SKM-1 (cell line): ENCODE measurements around the gene LSM10.

Experiments used
- DNase-seq: peaks from one replicate; lab custom pipeline; 2025; ENCODE audit not compliant: unreplicated experiment; lab: John Stamatoyannopoulos, UW

LSM10 gene

DNA sequence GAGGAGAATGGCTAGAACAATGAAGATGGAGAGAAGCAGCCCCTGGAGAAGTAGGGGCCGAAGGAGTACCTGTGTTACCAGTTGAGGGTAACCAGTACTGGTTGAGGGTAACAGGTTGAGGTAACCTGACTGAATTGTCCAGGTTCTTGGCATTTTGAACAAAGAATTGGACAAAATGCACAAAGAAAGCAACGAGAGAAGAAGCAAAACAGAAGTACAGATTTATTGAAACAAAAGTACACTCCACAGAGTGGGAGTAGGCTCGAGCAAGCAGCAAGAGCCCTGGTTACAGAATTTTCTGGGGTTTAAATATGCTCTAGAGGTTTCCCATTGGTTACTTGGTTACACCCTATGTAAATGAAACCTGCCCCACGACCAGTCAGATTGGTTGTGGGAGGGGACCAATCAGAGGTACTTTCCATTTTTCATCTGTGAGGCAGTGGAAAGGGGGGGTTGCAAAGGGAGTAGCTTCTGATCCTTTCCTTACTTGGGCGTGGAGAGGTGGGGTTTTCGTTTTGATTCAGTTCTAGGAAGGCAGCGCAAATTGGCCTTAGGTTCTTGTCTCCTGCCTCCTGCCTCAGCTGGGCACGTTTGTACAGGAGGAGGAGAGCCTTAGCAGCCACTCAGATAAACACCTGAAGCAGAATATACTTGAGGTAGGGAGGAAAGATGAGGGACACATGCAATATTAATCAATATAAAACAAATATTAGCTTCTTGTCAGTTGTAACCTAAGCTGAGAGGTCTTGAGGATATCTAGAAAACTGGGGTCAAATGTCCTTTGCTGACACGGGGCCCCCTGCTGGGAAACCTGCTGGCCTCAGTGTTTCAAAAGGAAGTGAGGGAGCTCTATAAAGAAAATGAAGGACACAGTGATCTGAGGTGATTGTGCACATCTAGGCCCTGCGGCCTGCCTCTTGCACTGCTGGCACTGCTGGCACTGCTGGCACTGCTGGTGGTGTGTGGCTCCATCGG lies 14.3 kb upstream of the LSM10 start:
- DNase-seq, result no peak

GRCh38 chr1:36408479-36408878 lies 10.8 kb upstream of the LSM10 start:
- DNase-seq, result no peak

- no peak for DNase-seq
Observed at GRCh38 chr1:36406440-36406839, 8.7 kb upstream of the LSM10 start.

GRCh38 chr1:36402504-36402890 lies 4.8 kb upstream of the LSM10 start:
- no peak for DNase-seq

DNA sequence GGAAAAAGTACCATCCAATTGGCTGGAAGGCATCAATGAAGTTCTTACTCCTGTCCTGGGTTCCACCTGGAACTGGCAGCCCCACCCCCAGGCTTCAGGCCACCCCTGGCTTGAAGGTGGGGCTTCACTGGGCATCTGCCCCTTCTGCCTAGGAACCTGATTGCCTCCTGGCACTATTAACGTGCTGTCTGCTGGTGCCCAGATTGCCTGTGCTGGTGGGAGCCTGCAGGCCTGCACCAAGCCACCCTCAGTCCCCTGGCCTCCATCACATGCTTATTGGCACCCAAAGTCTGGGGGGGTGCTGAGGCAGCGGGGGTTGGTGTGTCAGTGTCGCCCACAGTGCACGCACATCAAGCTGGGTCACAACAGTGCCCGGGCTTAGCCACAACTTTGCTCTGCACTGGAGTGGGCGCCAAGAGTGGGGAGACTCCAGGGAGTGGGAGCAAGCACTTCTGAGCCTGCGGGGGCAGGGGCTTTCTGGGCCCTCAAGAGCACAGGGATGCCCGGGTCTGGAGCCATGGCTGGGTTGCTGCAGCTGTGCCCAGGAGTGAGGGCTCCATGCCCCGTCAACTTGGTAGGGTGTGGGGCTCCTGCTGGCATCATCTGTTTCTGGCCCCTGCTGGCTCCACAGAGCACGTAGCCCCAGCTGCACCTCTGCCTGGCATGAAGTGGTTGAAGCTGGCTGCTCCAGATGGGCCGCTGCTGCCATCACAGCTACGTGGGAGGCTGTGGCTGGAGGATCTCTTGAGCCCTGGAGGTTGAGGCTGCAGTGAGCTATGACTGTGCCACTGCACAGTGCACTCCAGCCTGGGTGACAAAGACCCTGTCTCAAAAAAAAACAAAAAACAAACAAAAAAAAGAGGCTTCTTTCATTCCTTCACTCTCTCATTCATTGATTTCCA lies 4.1 kb upstream of the LSM10 start:
- DNase-seq, result no peak

DNA sequence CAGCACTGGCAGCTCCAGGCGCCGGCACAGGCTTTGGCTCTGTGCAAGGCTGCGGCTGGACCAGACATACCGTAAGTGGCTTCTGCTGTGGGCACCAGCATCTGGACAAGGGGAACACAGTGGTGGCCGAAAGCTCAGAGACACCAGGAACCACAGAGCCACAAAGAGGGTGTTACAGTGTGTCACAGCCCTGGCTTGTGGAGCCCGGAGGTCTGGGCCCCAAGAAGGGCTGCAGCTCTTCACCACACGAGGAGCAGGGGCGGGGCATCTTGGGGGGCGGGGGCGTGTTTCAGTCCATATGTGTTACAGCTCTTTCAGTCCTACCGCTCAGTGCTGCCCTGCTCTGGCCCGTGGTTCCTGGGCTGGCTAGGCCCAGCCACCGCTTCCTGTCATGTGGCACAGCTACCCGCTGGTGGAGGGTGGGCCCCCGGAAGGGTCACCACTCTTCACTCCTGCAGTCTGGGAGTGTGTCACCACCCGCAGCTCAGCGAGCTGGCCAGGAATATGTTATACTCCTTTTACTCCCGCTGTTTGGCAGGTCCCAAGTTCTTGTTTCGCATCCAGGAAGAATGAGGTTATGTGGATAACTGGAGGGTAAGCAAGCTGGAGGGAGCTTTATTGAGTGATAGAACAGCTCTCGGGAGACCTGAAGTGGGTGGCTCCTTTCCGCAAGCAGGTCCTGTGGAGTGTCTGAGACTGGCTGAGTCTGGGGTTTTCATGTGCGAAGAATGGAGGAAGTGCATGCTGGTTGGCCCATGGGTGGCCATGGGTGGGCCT lies 3.3 kb upstream of the LSM10 start:
- DNase-seq, result peak; percentile 91

DNA sequence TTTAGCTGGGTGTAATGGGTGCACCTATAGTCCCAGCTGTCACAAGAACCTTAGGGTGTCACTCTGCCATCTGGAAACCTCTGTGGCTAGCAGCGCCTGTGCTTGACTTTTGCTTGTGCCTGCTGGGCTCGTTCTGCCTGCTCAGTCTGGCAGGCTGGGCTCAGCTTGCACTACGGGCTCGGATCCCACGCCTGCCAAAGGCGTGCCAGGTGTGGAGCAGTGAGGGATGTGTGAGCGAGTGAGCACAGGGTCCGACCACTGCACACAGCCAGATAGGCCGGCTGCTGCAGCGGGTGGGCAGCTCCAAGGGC lies 2.8 kb upstream of the LSM10 start:
- no peak for DNase-seq

DNA sequence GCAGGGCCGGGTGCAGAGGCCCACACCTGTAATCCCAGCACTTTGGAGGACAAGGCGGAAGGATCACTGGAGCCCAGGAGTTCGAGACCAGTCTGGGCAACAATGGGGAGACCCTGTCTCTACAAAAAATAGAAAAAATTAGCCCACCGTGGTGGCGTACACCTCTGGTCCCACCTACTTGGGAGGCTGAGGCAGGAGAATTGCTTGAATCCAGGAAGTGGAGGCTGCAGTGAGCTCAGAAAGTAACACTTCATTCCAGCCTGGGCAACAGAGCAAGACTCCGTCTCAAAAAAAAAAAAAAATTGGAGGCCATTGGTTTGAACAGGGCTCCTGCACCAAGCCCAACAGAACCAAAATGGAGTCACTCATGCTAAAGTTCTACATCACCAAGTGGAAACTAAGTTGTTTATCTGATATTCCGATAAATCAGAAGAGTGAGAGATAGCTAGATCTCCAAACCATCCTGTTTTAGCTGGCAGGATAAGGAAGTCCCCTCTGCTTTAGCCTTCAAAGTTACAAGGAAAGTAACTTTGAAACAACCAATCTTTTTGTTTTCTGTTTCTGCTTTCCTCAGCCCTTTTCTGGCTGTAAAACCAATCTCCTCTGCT lies 766 bp upstream of the LSM10 start:
- DNase-seq, result no peak

DNA sequence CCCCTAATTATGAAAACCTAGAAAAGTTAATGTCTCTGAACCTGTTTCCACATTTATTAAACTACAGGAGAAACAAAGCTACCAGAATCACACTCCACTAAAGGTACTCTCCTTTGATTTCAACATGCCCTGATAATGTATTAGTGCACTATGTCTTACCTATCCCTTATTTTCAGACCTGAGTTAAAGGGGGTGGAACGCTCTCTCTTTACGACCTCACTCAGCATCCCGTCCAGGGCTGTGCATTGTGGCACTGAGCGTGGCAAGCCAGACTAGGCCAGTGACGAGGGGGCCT lies 678 bp downstream of the LSM10 start:
- DNase-seq, result no peak

GRCh38 chr1:36396359-36396758 lies 1.3 kb downstream of the LSM10 start:
- no peak for DNase-seq

DNA sequence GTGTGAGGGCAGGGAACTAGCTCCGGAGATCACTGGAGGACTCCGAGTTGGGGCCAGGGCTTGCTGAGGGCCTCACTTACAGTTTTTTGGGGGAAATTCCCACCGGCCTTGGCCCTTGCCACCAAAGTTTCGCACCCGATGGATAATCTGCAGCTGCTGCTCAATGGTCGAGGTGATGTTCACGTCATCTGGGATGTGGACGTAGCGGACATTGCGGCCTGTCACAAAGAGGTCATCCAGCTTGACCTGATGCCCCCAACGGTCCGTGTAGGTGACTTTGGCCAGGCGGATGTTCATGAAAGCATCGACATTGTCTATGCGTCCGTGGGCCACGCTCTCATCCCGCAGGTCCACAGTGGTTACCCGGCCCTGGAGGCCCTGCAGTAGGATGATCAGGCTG lies 4.0 kb downstream of the LSM10 start:
- no peak for DNase-seq

- DNase-seq, result no peak
Observed at GRCh38 chr1:36392836-36393235, 4.9 kb downstream of the LSM10 start.

- no peak for DNase-seq
Observed at GRCh38 chr1:36391271-36391670, 6.4 kb downstream of the LSM10 start.

DNA sequence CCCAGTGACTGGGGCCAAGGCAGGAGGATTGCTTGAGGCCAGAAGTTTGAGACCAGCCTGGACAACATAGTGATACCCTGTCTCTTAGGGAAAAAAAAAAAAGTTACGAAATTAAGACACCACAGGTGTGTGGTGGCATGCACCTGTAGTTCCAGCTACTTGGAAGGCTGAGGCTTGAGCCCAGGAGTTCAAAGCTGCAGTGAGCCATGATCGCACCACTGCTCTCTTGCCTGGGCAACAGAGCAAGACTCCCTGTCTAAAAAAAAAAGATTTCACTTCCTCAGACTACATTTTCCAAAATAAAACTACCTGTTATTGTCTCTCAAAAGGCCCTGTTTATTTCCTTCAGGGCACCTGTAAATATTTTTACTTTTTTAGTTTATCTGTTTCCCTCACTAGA lies 7.3 kb downstream of the LSM10 start:
- no peak for DNase-seq

- no peak for DNase-seq
Observed at GRCh38 chr1:36389999-36390398, 7.7 kb downstream of the LSM10 start.

DNA sequence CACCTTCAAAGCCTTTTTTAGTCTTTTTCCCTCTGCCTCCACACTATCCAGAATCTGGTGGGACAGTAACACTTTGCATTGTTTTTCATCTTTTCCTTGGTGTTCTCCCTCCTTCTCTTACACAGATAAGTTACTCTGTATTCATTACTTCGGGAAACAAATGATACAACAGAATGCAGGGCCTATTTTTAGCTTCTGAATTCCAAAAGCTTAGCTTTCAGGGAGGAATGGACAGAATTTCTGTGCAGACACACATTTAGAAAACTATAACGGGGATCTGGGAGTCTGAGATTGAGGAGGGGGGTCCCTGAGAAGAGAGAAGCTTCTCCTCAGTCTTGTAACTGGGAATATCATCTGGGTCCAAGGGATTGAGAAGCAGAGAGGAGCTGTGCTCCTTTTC lies 8.4 kb downstream of the LSM10 start:
- no peak for DNase-seq

DNA sequence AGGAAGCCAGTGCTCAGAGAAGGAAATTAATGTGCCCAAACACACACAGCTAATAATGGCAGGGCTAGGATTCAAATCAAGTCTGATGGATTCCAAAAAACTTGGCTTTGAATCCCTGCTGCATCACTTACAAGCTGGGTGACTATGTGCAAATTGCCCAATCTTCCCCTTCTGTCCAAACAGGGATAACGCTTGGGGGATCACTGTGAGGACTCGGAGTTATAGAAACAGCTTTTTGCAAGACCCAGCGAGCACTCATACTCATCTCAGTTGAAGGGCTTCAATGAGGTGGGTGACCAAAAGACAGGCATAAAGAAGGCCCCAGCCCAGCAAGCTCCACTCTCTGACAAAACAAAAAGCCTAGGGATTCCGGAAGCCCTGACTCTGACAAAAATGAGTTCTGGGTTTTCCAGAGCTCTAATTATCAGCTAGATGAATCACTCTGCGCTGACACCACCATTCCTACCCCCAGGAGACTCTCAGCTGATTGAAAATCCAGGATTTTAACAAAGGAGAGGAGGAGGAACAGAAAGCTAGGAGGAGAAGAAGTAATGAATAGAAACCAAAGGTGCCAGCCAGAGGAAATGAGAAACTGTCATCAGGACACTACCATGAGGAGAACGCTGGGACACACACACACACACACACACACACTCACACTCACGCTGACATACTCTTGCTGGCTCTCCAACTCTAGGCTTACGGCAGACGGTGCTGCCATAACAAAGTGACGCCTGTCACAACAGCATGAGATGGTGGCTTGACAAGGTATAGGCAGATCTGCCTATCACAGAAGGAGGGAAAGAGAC lies 10.4 kb downstream of the LSM10 start:
- peak; percentile 9 for DNase-seq

DNA sequence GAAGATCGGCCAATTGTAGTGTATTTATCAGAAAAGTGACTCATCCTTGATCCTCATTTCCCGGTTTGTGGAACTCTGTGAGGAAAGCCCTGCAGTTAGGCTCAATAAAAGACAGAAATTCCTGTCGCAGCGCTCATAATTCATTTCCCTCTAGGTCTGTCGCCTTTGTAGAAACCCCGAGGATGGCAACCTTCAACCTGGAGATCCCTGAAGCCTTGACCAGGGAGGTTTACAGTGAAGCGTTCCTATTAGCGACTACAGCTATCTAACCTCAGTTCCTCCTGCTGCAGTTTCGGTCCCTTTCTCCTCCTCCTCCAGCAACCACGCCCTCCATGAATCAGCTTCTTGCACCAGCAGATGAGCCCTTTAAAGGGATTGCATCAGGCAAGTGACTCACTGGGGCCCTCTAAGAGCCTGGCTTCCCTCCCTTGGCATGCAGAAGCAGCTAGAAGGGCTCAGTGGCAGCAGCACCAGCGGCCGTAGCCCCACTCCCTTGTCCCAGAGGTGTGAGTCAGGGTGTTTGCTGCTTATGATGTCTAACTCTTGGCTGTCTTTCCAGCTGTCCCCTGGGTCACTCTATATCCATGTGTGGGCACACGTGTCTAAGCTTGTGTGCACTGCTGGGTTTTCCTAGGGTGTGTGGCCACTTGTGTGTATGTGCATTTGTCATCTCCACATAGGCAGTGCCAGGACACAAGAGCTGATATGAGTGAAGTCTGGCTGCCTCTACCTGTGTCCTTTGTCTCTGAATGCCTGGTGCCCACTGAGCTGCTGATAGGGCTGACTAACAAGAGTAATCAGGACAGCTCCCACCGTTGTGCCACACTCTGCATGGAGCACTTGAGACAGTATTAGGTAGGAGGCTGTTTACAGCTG lies 11.2 kb downstream of the LSM10 start:
- peak; percentile 99 for DNase-seq
